Mesenchymal stem cell (in vitro differentiated cells and primary cell): ENCODE measurements around the gene MRPS27.
"Not testable (repeated sequence)": the region's sequence is repeated elsewhere in the genome, so short reads cannot be mapped to it uniquely, and the experiment has no call there.

ENCODE experiments used
- DNase-seq: peaks from one replicate; pipeline ENCODE4 v3.0.0-alpha.2; 2013
- H2AFZ ChIP-seq: one replicate; pipeline ENCODE4 v1.6.1; 2013; ENCODE audit warnings: low read depth, mild to moderate bottlenecking, control low read depth, inconsistent platforms, low read length, moderate library complexity
- H2AK5ac ChIP-seq: 2 replicates; pipeline ENCODE4 v1.6.1; 2013; ENCODE audit warnings: low read length, moderate library complexity, mild to moderate bottlenecking, inconsistent platforms; ENCODE audit not compliant: severe bottlenecking
- H2BK120ac ChIP-seq: one replicate; pipeline ENCODE4 v1.6.1; 2013; ENCODE audit warnings: low read depth, mild to moderate bottlenecking, inconsistent platforms, low read length, moderate library complexity
- H2BK12ac ChIP-seq, 2 experiments: one replicate each; pipeline ENCODE4 v1.6.1; 2013; ENCODE audit warnings: inconsistent platforms in 2 of 2, low read length in 2 of 2, mild to moderate bottlenecking in 2 of 2, moderate library complexity in 2 of 2, control low read depth in 1 of 2
- H2BK15ac ChIP-seq: one replicate; pipeline ENCODE4 v1.6.1; 2013; ENCODE audit warnings: mild to moderate bottlenecking, low read depth, inconsistent platforms; ENCODE audit not compliant: poor library complexity, severe bottlenecking
- H2BK5ac ChIP-seq: 2 replicates; pipeline ENCODE4 v1.6.1; 2013; ENCODE audit warnings: low read depth, mild to moderate bottlenecking, low read length, control low read depth, inconsistent platforms; ENCODE audit not compliant: poor library complexity, severe bottlenecking
- H3K14ac ChIP-seq, 2 experiments: one replicate each; pipeline ENCODE4 v1.6.1; 2013; ENCODE audit warnings: inconsistent platforms in 2 of 2, low read length in 2 of 2, control low read depth in 1 of 2, mild to moderate bottlenecking in 1 of 2, moderate library complexity in 1 of 2
- H3K18ac ChIP-seq, 2 experiments: one replicate each; pipeline ENCODE4 v1.6.1; 2013; ENCODE audit warnings: inconsistent platforms in 2 of 2, low read length in 2 of 2, control low read depth in 1 of 2, low read depth in 1 of 2, mild to moderate bottlenecking in 1 of 2
- H3K23ac ChIP-seq, 2 experiments: one replicate each; pipeline ENCODE4 v1.6.1; 2013; ENCODE audit warnings: inconsistent platforms in 2 of 2, low read length in 2 of 2, mild to moderate bottlenecking in 2 of 2, moderate library complexity in 2 of 2, control low read depth in 1 of 2
- H3K27ac ChIP-seq: 2 replicates; pipeline ENCODE4 v1.5.1; 2013; ENCODE audit warnings: mild to moderate bottlenecking, moderate library complexity, low read length, control low read depth, inconsistent platforms; ENCODE audit not compliant: poor library complexity, severe bottlenecking
- H3K27me3 ChIP-seq, 2 experiments: 2 replicates each; pipeline versions ENCODE4 v1.6.1 to v1.7.0; 2013; ENCODE audit warnings: low read length in 2 of 2, mild to moderate bottlenecking in 2 of 2, moderate library complexity in 2 of 2, control low read depth in 1 of 2, inconsistent platforms in 1 of 2; ENCODE audit not compliant: control insufficient read depth in 1 of 2, insufficient read depth in 1 of 2
- H3K36me3 ChIP-seq, 2 experiments: 2 replicates each; pipeline versions ENCODE4 v1.6.1 to v1.7.0; 2013; ENCODE audit warnings: low read length in 2 of 2, control low read depth in 1 of 2, inconsistent platforms in 1 of 2, low read depth in 1 of 2, mild to moderate bottlenecking in 1 of 2; ENCODE audit not compliant: insufficient read depth in 2 of 2, control insufficient read depth in 1 of 2
- H3K4ac ChIP-seq, 2 experiments: one replicate each; pipeline ENCODE4 v1.6.1; 2013; ENCODE audit warnings: inconsistent platforms in 2 of 2, low read length in 2 of 2, mild to moderate bottlenecking in 2 of 2, moderate library complexity in 2 of 2, control low read depth in 1 of 2, low read depth in 1 of 2
- H3K4me1 ChIP-seq: 2 replicates; pipeline ENCODE4 v1.6.1; 2013; ENCODE audit warnings: low read depth, low read length, control low read depth; ENCODE audit not compliant: control insufficient read depth, insufficient read depth
- H3K4me2 ChIP-seq: 2 replicates; pipeline ENCODE4 v1.6.1; 2013; ENCODE audit warnings: low read length, mild to moderate bottlenecking, inconsistent platforms; ENCODE audit not compliant: poor library complexity, severe bottlenecking
- H3K4me3 ChIP-seq, 2 experiments: 2 replicates each; pipeline versions ENCODE4 v1.5.1 to v1.7.0; 2013; ENCODE audit warnings: low read length in 2 of 2, mild to moderate bottlenecking in 2 of 2, control low read depth in 1 of 2, low read depth in 1 of 2; ENCODE audit not compliant: insufficient read depth in 1 of 2
- H3K79me1 ChIP-seq: replicated peaks from 2 replicates; pipeline ENCODE4 v1.6.1; 2013; ENCODE audit warnings: mild to moderate bottlenecking, control low read depth, low read length, inconsistent platforms; ENCODE audit not compliant: poor library complexity, severe bottlenecking
- H3K9ac ChIP-seq: 2 replicates; pipeline ENCODE4 v1.7.0; 2013; ENCODE audit warnings: mild to moderate bottlenecking, low read length, moderate library complexity
- H3K9me3 ChIP-seq: 2 replicates; pipeline ENCODE4 v1.7.0; 2013; ENCODE audit warnings: mild to moderate bottlenecking, low read length; ENCODE audit not compliant: control insufficient read depth
- H4K8ac ChIP-seq: one replicate; pipeline ENCODE4 v1.6.1; 2013; ENCODE audit warnings: inconsistent platforms, mild to moderate bottlenecking, low read length, moderate library complexity
- H4K91ac ChIP-seq: one replicate; pipeline ENCODE4 v1.6.1; 2013; ENCODE audit warnings: mild to moderate bottlenecking, low read length, inconsistent platforms
- WGBS: methylation state at CpG from one replicate; pipeline ENCODE4 v1.1.7; 2013; ENCODE audit warnings: mixed read lengths; 5-methylcytosine and 5-hydroxymethylcytosine counted together

The MRPS27 gene

GRCh38 chr5:72298136-72298535, 21.9 kb downstream of the MRPS27 start:
- H3K4ac ChIP-seq, H2BK5ac ChIP-seq, H2BK15ac ChIP-seq, H2AFZ ChIP-seq, H2BK120ac ChIP-seq, H4K8ac ChIP-seq, H2BK12ac ChIP-seq, H3K4me1 ChIP-seq, H3K27me3 ChIP-seq, H3K23ac ChIP-seq, H3K4me2 ChIP-seq, H4K91ac ChIP-seq, H3K9ac ChIP-seq, H3K4me3 ChIP-seq, H3K27ac ChIP-seq, H2AK5ac ChIP-seq, H3K9me3 ChIP-seq, H3K18ac ChIP-seq, DNase-seq, H3K14ac ChIP-seq: not testable (repeated sequence)
- 100% methylated on average over 3 of the region's 3 CpGs for WGBS
- Histone ChIP-seq H3K79me1 (peaks cover 17% of the 10 kb centered on the region), H3K36me3 (peaks cover 3 to 42% of the 10 kb centered on the region in 2 experiments)

GRCh38 chr5:72296256-72296655, 23.8 kb downstream of the MRPS27 start:
- no peak for DNase-seq
- H2BK5ac ChIP-seq, result no peak overlapping the region
- H3K4me2 ChIP-seq, result no peak overlapping the region
- H3K9me3 ChIP-seq, result no peaks in the 10 kb centered on the region
- no peak overlapping the region for H2BK120ac ChIP-seq
- no peak overlapping the region for H2BK12ac ChIP-seq
- no peaks in the 10 kb centered on the region for H3K27me3 ChIP-seq
- H3K4me1 ChIP-seq, result no peaks in the 10 kb centered on the region
- no peak overlapping the region for H3K4ac ChIP-seq
- no peak overlapping the region for H4K91ac ChIP-seq
- no peak overlapping the region for H3K23ac ChIP-seq
- H3K79me1 ChIP-seq, result peaks cover 15% of the 10 kb centered on the region
- no peak overlapping the region for H3K4me3 ChIP-seq
- no peak overlapping the region for H3K27ac ChIP-seq
- WGBS, result no CpG with 5 or more reads among the region's 2 CpGs
- H3K14ac ChIP-seq, result no peak overlapping the region
- no peak overlapping the region for H2AK5ac ChIP-seq
- no peak overlapping the region for H2AFZ ChIP-seq
- H4K8ac ChIP-seq, result no peak overlapping the region
- no peak overlapping the region for H3K9ac ChIP-seq
- H3K18ac ChIP-seq, result no peak overlapping the region
- no peak overlapping the region for H2BK15ac ChIP-seq
- H3K36me3 ChIP-seq, result peaks cover 0 to 43% of the 10 kb centered on the region in 2 experiments

GRCh38 chr5:72295539-72295938, 24.5 kb downstream of the MRPS27 start:
- no peak overlapping the region for H3K23ac ChIP-seq
- H3K27me3 ChIP-seq, result no peaks in the 10 kb centered on the region
- no peak overlapping the region for H4K8ac ChIP-seq
- no peak overlapping the region for H2BK5ac ChIP-seq
- H2BK12ac ChIP-seq, result no peak overlapping the region
- no peak overlapping the region for H3K18ac ChIP-seq
- 100% methylated on average over 3 of the region's 4 CpGs for WGBS
- no peaks in the 10 kb centered on the region for H3K9me3 ChIP-seq
- no peak overlapping the region for H2AK5ac ChIP-seq
- H3K27ac ChIP-seq, result no peak overlapping the region
- H3K4me1 ChIP-seq, result peaks cover 2% of the 10 kb centered on the region
- H2BK15ac ChIP-seq, result no peak overlapping the region
- peaks cover 15% of the 10 kb centered on the region for H3K79me1 ChIP-seq
- H3K4me2 ChIP-seq, result no peak overlapping the region
- H3K14ac ChIP-seq, result no peak overlapping the region
- no peak for DNase-seq
- no peak overlapping the region for H2BK120ac ChIP-seq
- H2AFZ ChIP-seq, result no peak overlapping the region
- no peak overlapping the region for H3K4ac ChIP-seq
- no peak overlapping the region for H3K4me3 ChIP-seq
- H3K36me3 ChIP-seq, result peaks cover 0 to 46% of the 10 kb centered on the region in 2 experiments
- no peak overlapping the region for H3K9ac ChIP-seq
- no peak overlapping the region for H4K91ac ChIP-seq

DNA sequence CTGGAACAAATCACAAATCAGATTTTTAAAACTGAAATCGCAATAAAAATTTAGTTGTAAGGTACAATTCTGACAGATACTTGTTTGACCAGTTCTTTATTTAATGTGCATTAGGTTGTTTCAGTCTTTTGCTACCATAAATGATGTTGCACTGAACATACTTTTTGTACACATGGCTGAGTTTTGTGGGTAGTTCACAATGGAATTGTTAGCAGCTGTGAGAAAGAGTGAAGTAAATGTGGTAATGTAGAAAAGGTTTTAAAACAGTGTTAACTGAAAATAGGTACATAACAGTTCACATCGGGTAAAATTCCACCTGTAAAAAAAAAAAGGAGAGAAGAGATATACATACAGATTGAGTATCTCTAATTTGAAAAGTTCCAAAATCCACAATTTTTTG, 25.6 kb downstream of the MRPS27 start:
- H3K4ac ChIP-seq, result no peak overlapping the region
- WGBS, result no CpG with 5 or more reads among the region's 2 CpGs
- H2AK5ac ChIP-seq, result no peak overlapping the region
- H3K27ac ChIP-seq, result no peak overlapping the region
- no peak overlapping the region for H2BK15ac ChIP-seq
- no peaks in the 10 kb centered on the region for H3K27me3 ChIP-seq
- no peak overlapping the region for H4K8ac ChIP-seq
- H2BK5ac ChIP-seq, result no peak overlapping the region
- no peak overlapping the region for H3K4me2 ChIP-seq
- no peak overlapping the region for H3K14ac ChIP-seq
- H4K91ac ChIP-seq, result no peak overlapping the region
- H3K18ac ChIP-seq, result no peak overlapping the region
- DNase-seq, result no peak
- no peaks in the 10 kb centered on the region for H3K9me3 ChIP-seq
- H3K23ac ChIP-seq, result no peak overlapping the region
- H3K9ac ChIP-seq, result no peak overlapping the region
- no peak overlapping the region for H2BK12ac ChIP-seq
- no peak overlapping the region for H2AFZ ChIP-seq
- H3K79me1 ChIP-seq, result peaks cover 10% of the 10 kb centered on the region
- no peak overlapping the region for H2BK120ac ChIP-seq
- no peak overlapping the region for H3K4me3 ChIP-seq
- peaks cover 0 to 57% of the 10 kb centered on the region in 2 experiments for H3K36me3 ChIP-seq
- H3K4me1 ChIP-seq, result peaks cover 2% of the 10 kb centered on the region
